Body of pancreas (tissue), 4 donors: ENCODE data around the gene PTPN9.

Source experiments
- CTCF ChIP-seq, 7 experiments: fragments of 450-650 bp in 4 of 7; fragments of 200-600 bp in 3 of 7; sonication (generic) in 3 of 7; IDR thresholded peaks; one replicate each; pipeline ENCODE4 v1.5.1; 2016 to 2019; ENCODE audit warnings: antibody characterized with exemption in 7 of 7
- POLR2A ChIP-seq, 3 donors: fragments of 450-650 bp; IDR thresholded peaks; one replicate each; pipeline ENCODE4 v1.6.1; 2016; ENCODE audit warnings: antibody characterized with exemption in 3 of 3, mild to moderate bottlenecking in 2 of 3

GRCh38 chr15:75542386-75542797 is 36.7 kb downstream of the PTPN9 start:
- TF ChIP-seq POLR2A (IDR thresholded peaks at IDR 0.05) (no peak), CTCF (IDR thresholded peaks at IDR 0.05) (no peak)
